NCI-H1048 (cell line): Measurements from ENCODE around the gene UBE2D2.

Source experiments
- DNase-seq: peaks from one replicate; lab custom pipeline; 2025; lab: John Stamatoyannopoulos, UW

UBE2D2 gene

DNA sequence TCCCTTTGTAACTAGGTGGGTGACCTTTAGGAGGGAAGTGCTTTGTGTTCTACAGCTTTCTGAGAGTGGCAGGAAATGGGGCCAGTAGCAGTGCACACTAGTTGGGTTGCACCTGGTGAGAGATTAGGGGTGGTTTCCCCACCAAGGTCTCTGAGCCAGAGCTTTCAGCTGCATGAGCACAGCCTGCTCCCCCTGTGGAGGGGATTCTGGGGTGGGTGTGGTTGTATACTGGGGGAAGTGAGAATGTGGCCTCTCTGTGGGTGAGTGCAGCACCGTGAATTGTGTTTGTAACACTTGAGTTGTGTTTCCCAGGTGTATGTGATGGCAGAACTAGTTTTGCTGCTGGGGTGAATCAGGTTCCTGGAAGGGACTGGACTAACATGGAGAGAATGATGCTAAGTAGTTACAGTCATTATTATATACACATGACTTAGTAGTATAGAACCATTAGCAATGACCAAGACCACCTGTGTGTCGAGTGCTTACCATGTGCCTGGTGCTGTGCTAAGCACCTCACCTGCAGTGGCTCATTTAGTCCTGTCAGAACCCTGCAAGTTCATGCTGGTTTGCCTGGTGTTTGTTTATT lies 75.2 kb downstream of the UBE2D2 start:
- DNase-seq, result no peak

- no peak for DNase-seq
Observed at GRCh38 chr5:139636975-139637408, 75.9 kb downstream of the UBE2D2 start.

- no peak for DNase-seq
Observed at GRCh38 chr5:139637438-139638089, 76.4 kb downstream of the UBE2D2 start.

GRCh38 chr5:139638090-139638735 lies 77.1 kb downstream of the UBE2D2 start:
- DNase-seq, result no peak

DNA sequence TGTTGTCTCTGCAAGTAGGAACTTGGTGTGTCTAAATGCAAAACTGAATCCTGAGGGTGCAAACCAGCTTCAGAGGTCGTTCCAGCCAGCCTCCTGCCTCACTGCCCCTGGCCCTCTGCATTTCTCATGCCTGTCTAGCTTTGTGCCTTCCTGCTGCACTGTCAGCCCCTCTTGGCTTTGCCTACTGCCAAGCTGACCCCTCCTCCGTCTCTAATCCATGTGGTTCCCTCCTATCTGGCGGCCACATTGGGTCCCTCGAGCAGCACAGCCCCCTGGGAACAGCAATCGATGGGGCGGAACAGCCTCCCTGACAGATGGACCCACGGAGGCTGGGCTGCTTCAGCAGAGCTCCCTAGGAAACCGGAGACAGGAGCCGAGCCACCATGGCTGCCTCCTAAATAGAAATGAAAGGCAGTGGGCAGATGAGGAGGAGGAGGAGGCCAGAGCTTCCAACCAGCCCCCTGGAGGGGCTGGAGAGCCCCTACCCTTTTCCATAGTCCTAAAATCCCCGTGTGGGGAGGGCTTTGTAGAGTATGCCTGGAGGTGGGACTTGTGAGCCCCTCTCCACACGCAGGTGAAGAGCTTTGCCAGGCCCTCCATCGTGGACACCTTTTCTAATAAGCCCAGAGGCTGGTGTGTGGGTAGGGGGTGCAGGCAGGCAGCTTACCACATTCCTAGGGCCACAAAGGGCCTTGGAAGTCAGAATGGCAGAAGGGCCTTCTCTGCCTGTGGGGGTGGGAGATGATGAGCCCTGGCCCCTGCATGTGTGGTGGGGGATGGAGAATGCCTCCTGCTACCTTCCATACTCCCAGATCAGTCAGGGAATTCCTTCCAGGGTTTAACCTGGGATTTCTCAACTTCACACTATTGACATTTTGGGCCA lies 77.8 kb downstream of the UBE2D2 start:
- DNase-seq, result no peak

- DNase-seq, result no peak
Observed at GRCh38 chr5:139639619-139640380, 78.7 kb downstream of the UBE2D2 start.

DNA sequence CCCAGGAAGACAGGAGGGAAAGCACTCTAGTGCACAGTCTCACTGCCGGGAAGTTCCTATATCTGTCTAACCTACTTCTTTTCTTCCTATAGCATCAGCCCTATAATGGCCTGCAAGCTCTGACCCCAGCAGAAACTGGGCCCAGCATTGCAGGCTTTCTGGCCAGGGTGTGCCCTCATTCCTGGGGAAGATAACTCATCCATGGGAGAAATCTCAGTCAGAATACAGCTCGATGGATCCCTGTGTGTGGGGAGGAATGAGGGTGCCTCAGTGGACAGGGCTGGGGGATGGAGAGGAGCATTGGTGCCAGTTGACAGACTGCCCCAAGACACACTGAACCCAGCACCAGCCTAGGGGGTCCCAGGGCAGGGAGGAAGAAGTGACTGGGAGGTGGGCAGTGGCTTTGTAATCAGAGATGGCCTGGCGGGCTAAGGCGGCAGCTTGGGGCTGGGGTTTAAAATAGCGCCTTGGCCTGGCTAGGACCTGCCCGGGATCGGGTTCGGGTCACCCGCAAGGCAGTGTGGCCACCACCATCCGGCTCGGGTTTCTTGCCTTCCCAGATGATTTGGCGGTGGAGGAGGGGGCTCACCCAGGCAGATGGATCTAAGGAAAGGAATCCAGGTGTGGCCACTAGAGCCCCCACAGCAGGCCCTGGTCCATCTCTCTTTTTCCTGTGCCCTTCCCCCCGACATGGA lies 79.4 kb downstream of the UBE2D2 start:
- no peak for DNase-seq

GRCh38 chr5:139641116-139642080 lies 80.3 kb downstream of the UBE2D2 start:
- no peak for DNase-seq

- DNase-seq, result no peak
Observed at GRCh38 chr5:139642213-139642612, 81.1 kb downstream of the UBE2D2 start.

GRCh38 chr5:139642891-139643871 lies 82.0 kb downstream of the UBE2D2 start:
- no peak for DNase-seq

DNA sequence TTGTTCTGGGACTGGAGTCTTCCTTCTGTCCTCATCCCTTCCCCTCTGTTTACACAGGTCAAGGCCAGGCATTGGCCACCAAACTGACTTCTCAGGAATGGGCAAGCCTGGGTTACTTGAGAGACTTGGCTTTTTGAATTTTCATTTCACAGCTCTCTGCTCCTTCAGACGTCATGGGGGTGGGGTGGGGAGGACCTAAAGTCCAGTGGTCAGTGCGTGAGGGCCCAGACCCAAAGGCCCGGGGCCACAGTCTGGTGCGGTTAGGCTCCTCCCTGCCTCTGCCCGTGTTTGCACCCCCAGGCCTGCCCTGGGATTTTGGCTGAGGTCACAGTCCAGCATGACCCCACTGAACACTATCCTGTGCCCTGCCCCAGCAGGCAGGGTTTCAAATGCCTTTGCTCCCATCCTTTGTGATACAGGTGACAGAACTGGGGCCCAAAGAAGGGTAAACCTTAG lies 82.9 kb downstream of the UBE2D2 start:
- DNase-seq, result no peak

DNA sequence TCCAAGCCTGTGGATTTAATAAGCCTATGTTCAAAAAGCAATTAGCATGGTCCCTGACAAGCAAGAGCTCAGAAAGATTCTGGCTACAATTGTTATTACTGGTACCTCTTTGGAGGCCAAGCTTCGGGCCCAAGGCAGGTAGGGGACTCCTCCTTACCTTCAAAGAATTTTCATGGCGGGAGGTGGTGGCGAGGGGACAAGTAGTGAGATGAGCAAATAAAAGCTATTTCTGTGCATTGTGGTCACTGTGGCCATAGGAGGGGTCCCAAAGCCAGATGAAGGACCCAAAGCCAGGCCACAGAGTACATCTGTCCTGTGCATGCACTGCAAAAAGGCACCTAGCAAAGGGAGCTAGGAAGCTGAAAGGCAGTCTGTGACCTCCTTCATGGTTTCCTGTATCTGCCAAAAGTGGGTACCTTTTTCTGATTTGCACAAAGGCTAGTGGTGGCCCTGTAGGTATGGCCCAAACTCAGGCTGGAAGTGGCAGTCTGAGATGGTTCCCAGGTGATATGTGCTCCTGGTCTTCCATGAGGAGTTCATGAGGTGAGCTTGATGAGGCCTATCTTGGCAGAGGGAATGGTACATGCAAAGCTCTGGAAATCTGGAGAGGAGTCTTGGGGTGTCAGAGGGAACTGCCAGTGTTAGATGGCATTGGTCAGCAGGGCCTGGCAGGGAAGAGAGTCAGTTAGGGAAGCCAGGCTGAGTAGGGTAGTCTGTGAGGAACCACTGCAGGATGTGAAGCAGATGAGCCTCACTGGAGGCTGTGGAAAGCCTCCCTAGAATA lies 83.7 kb downstream of the UBE2D2 start:
- DNase-seq, result no peak

DNA sequence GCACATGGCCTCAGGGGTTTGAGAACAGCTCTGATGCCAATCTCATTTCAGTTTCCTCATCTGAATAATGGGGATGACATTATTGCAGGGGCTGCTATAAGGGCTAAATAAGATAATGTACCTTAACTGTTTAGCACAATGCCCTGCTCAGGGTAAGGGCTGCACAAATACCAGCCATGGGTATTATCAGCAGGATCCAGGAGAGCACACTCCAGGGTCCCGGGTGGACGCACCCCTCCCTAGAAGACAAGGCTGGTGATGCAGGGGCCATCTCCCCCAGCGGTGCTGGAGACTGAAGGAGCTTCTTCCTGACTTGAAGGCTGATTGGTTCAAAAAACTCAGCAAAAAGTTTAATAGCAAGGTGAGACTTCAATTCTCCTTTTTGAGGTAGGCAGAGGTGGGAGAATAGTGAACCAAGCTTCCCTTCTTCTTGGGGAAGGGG lies 84.3 kb downstream of the UBE2D2 start:
- no peak for DNase-seq

- DNase-seq, result no peak
Observed at GRCh38 chr5:139646111-139646510, 85.0 kb downstream of the UBE2D2 start.

GRCh38 chr5:139646912-139647505 lies 85.9 kb downstream of the UBE2D2 start:
- DNase-seq, result no peak

DNA sequence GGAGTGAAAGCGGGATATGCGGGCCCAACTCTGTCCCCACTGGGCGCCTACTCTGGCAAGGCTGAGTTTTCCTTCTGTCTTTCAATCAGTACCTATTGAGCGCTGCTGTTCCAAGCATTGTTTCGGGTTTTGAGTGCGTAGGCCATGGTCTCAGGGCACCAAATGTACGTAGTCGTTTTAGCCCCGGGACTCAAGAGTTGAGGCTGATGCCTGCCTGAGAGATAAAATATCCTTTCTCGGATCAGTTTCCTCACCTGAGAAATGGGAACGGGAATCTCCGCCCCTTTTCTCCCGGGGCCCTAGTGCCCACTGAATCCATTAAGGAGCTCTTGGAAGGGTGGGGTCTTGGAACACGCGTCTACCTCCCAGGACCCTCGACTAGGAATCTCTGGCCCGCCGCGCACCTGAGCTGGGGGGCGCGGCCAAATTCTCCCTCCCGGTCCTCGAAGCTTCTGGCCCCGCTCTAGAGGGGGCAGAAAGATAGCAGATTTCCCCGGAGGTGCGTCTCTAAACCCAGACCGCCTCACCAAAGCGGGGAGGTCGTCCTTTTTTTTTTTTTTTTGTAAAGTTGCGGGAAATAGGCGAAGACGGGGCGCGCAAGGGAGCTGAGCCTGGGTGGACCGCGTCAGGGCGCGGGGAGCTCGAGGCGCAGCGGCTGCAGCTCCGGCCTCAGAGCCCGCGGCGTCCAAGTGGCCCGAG lies 86.5 kb downstream of the UBE2D2 start:
- DNase-seq, result no peak
